SH-SY5Y (cell line): Measurements from ENCODE around the gene VPS35.
A peak's percentile ranks its signal among the peaks of the same experiment; 100 is the strongest.

Experiments
- GATA2 ChIP-seq: IDR thresholded peaks from 2 replicates; pipeline ENCODE4 v1.6.1; 2011; ENCODE audit warnings: mild to moderate bottlenecking, low read depth, low read length
- GATA3 ChIP-seq: IDR thresholded peaks from 2 replicates; pipeline ENCODE4 v1.6.1; 2011; ENCODE audit warnings: low read depth, mild to moderate bottlenecking, low read length, moderate library complexity

DNA sequence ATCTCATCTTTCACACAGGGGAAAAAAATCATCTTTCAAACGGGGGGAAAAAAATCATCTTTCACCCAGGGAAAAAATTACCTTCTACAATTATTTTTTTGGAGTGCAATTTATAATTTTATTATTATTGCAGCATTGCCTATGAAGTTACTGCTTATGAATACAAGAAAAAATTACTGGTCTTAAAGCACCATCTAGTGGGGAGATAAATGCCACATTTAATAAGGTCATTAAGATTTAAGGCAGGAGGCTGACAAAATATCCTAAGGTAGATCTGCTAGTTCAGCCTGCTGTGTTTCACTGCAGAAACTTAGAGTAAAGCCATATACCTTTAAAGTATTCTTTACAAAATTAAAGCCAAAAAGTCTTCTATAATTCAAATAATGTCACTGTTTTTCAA, 81.4 kb downstream of the VPS35 start:
- TF ChIP-seq GATA2 (no peak), GATA3 (0 out of 2 replicates have a peak, but pooled peaks have one; percentile 30)
